GM18909 (cell line): ENCODE measurements around the gene PINK1.
"Not testable (repeated sequence)": the region's sequence is repeated elsewhere in the genome, so short reads cannot be mapped to it uniquely, and the experiment has no call there.

Source experiments
- ATAC-seq: cut with Tn5 transposase; IDR thresholded peaks from one replicate; pipeline ENCODE4 v1.9.1; 2021; ENCODE audit warnings: mild to moderate bottlenecking; ENCODE audit not compliant: unreplicated experiment, poor library complexity

PINK1 gene

GRCh38 chr1:20672265-20672632 lies 39.0 kb downstream of the PINK1 start:
- no peak for ATAC-seq

- not testable (repeated sequence) for ATAC-seq
Observed at GRCh38 chr1:20673626-20674025, 40.4 kb downstream of the PINK1 start.

GRCh38 chr1:20678599-20678998 lies 45.3 kb downstream of the PINK1 start:
- no peak for ATAC-seq

GRCh38 chr1:20680269-20680668 lies 47.0 kb downstream of the PINK1 start:
- ATAC-seq: no peak

- ATAC-seq: no peak
Observed at GRCh38 chr1:20681999-20682398, 48.7 kb downstream of the PINK1 start.

- ATAC-seq: no peak
Observed at GRCh38 chr1:20682571-20683236, 49.4 kb downstream of the PINK1 start.

GRCh38 chr1:20683614-20684013 lies 50.4 kb downstream of the PINK1 start:
- no peak for ATAC-seq

- no peak for ATAC-seq
Observed at GRCh38 chr1:20684050-20684620, 50.9 kb downstream of the PINK1 start.

- ATAC-seq: no peak
Observed at GRCh38 chr1:20684651-20685050, 51.4 kb downstream of the PINK1 start.

GRCh38 chr1:20685099-20685662 lies 51.9 kb downstream of the PINK1 start:
- no peak for ATAC-seq

GRCh38 chr1:20685741-20686140 lies 52.5 kb downstream of the PINK1 start:
- no peak for ATAC-seq

GRCh38 chr1:20686883-20687725 lies 53.8 kb downstream of the PINK1 start:
- no peak for ATAC-seq

GRCh38 chr1:20689645-20690056 lies 56.4 kb downstream of the PINK1 start:
- no peak for ATAC-seq

- no peak for ATAC-seq
Observed at GRCh38 chr1:20691872-20692271, 58.6 kb downstream of the PINK1 start.

- ATAC-seq: no peak
Observed at GRCh38 chr1:20693623-20694022, 60.4 kb downstream of the PINK1 start.

- no peak for ATAC-seq
Observed at GRCh38 chr1:20695515-20695914, 62.3 kb downstream of the PINK1 start.

- ATAC-seq: peak; percentile 61
Observed at GRCh38 chr1:20696397-20697333, 63.4 kb downstream of the PINK1 start.

- ATAC-seq: no peak
Observed at GRCh38 chr1:20697563-20697962, 64.3 kb downstream of the PINK1 start.

GRCh38 chr1:20698195-20698910 lies 65.1 kb downstream of the PINK1 start:
- no peak for ATAC-seq
